H9 (cell line): ENCODE results near the gene EMB. TPM values are rescaled to one million over a fixed set of nuclear protein-coding genes. Genes with fewer than 3 reads are reported as not detected.
"Not testable (repeated sequence)": the region's sequence is repeated elsewhere in the genome, so short reads cannot be mapped to it uniquely, and the experiment has no call there.

Source experiments
- DNase-seq: peaks from one replicate; pipeline ENCODE4 v3.0.0-alpha.2; 2017
- H2AFZ ChIP-seq: one replicate; pipeline ENCODE4 v1.6.1; 2013; ENCODE audit warnings: mild to moderate bottlenecking, low read length, control low read depth, moderate library complexity
- H2AK5ac ChIP-seq: 2 replicates; pipeline ENCODE4 v1.6.1; 2013; ENCODE audit warnings: low read length, control low read depth, mixed read lengths; ENCODE audit not compliant: insufficient read length
- H2BK120ac ChIP-seq: one replicate; pipeline ENCODE4 v1.6.1; 2013; ENCODE audit warnings: low read depth, mild to moderate bottlenecking, low read length, control low read depth, inconsistent platforms; ENCODE audit not compliant: poor library complexity, severe bottlenecking
- H2BK12ac ChIP-seq: 2 replicates; pipeline ENCODE4 v1.6.1; 2013; ENCODE audit warnings: low read length, control low read depth, mixed read lengths, low read depth; ENCODE audit not compliant: insufficient read length
- H2BK15ac ChIP-seq: 2 replicates; pipeline ENCODE4 v1.6.1; 2013; ENCODE audit warnings: low read depth, low read length, control low read depth
- H2BK20ac ChIP-seq: one replicate; pipeline ENCODE4 v1.6.1; 2013; ENCODE audit warnings: low read depth, mild to moderate bottlenecking, low read length, control low read depth, inconsistent platforms; ENCODE audit not compliant: poor library complexity, severe bottlenecking
- H2BK5ac ChIP-seq: 2 replicates; pipeline ENCODE4 v1.6.1; 2013; ENCODE audit warnings: low read length, control low read depth, mixed read lengths; ENCODE audit not compliant: insufficient read length
- H3K14ac ChIP-seq: 2 replicates; pipeline ENCODE4 v1.6.1; 2013; ENCODE audit warnings: low read length, control low read depth; ENCODE audit not compliant: insufficient read depth
- H3K18ac ChIP-seq: 2 replicates; pipeline ENCODE4 v1.6.1; 2013; ENCODE audit warnings: low read depth, mild to moderate bottlenecking, mixed read lengths, low read length, control low read depth; ENCODE audit not compliant: insufficient read length
- H3K23ac ChIP-seq: 2 replicates; pipeline ENCODE4 v1.6.1; 2013; ENCODE audit warnings: low read length, control low read depth, mixed read lengths, low read depth; ENCODE audit not compliant: insufficient read length
- H3K23me2 ChIP-seq: 2 replicates; pipeline ENCODE4 v1.6.1; 2013; ENCODE audit warnings: low read depth, mild to moderate bottlenecking, mixed read lengths, low read length, control low read depth; ENCODE audit not compliant: insufficient read length, poor library complexity, severe bottlenecking
- H3K27ac ChIP-seq: 2 replicates; pipeline ENCODE4 v1.5.1; 2013; ENCODE audit warnings: low read length, control low read depth, mixed read lengths, low read depth; ENCODE audit not compliant: insufficient read length
- H3K27me3 ChIP-seq: 2 replicates; pipeline ENCODE4 v1.6.1; 2013; ENCODE audit warnings: low read length, control low read depth, inconsistent platforms; ENCODE audit not compliant: insufficient read depth
- H3K4ac ChIP-seq: 2 replicates; pipeline ENCODE4 v1.6.1; 2013; ENCODE audit warnings: low read depth, mild to moderate bottlenecking, control low read depth, inconsistent platforms, low read length, moderate library complexity
- H3K4me1 ChIP-seq: 2 replicates; pipeline ENCODE4 v1.6.1; 2013; ENCODE audit warnings: low read length, control low read depth, inconsistent platforms; ENCODE audit not compliant: insufficient read depth
- H3K4me2 ChIP-seq: 2 replicates; pipeline ENCODE4 v1.6.1; 2013; ENCODE audit warnings: low read length, control low read depth, mixed read lengths; ENCODE audit not compliant: insufficient read length, insufficient read depth
- H3K56ac ChIP-seq: 2 replicates; pipeline ENCODE4 v1.6.1; 2013; ENCODE audit warnings: low read depth, mild to moderate bottlenecking, mixed read lengths, low read length, control low read depth; ENCODE audit not compliant: insufficient read length
- H3K79me1 ChIP-seq: 2 replicates; pipeline ENCODE4 v1.6.1; 2013; ENCODE audit warnings: low read depth, mild to moderate bottlenecking, moderate library complexity, low read length, control low read depth, inconsistent platforms; ENCODE audit not compliant: insufficient read depth, poor library complexity, severe bottlenecking
- H3K79me2 ChIP-seq: 2 replicates; pipeline ENCODE4 v1.6.1; 2013; ENCODE audit warnings: low read length, control low read depth, inconsistent platforms; ENCODE audit not compliant: insufficient read depth
- H3K9ac ChIP-seq: 2 replicates; pipeline ENCODE4 v1.6.1; 2013; ENCODE audit warnings: low read length, control low read depth, mixed read lengths; ENCODE audit not compliant: insufficient read length; ENCODE audit errors: extremely low read depth
- H3K9me3 ChIP-seq: one replicate; pipeline ENCODE4 v1.6.1; 2013; ENCODE audit warnings: low read depth, low read length, inconsistent platforms; ENCODE audit not compliant: control insufficient read depth
- H3T11ph ChIP-seq: one replicate; pipeline ENCODE4 v1.6.1; 2013; ENCODE audit warnings: mild to moderate bottlenecking, low read length, control low read depth, inconsistent platforms
- H4K20me1 ChIP-seq: one replicate; pipeline ENCODE4 v1.6.1; 2013; ENCODE audit not compliant: control insufficient read depth, insufficient read length, insufficient read depth
- H4K5ac ChIP-seq: 2 replicates; pipeline ENCODE4 v1.6.1; 2013; ENCODE audit warnings: low read depth, mild to moderate bottlenecking, mixed read lengths, low read length, control low read depth; ENCODE audit not compliant: insufficient read length
- H4K8ac ChIP-seq: replicated peaks from 2 replicates; pipeline ENCODE4 v1.6.1; 2013; ENCODE audit warnings: low read length, control low read depth, mixed read lengths, low read depth; ENCODE audit not compliant: insufficient read length
- H4K91ac ChIP-seq: 2 replicates; pipeline ENCODE4 v1.6.1; 2013; ENCODE audit warnings: low read depth, mild to moderate bottlenecking, moderate library complexity, mixed read lengths, low read length, control low read depth; ENCODE audit not compliant: insufficient read length
- H3K27ac Mint-ChIP-seq, 3 experiments: 2 replicates in 2 of 3; 3 replicates in 1 of 3; pipeline ENCODE4 v1.8.0; 2020 to 2021; ENCODE audit warnings: mixed read lengths in 3 of 3, mild to moderate bottlenecking in 1 of 3, moderate library complexity in 1 of 3
- H3K27me3 Mint-ChIP-seq: 2 replicates; pipeline ENCODE4 v1.8.0; 2021; ENCODE audit warnings: low read depth, mild to moderate bottlenecking, moderate library complexity, mixed read lengths
- H3K36me3 Mint-ChIP-seq, 3 experiments: 2 replicates in 2 of 3; 3 replicates in 1 of 3; pipeline ENCODE4 v1.8.0; 2020 to 2021; ENCODE audit warnings: low read depth in 3 of 3, mixed read lengths in 3 of 3; ENCODE audit not compliant: insufficient read depth in 1 of 3
- H3K4me1 Mint-ChIP-seq, 2 experiments: 2 replicates each; pipeline ENCODE4 v1.8.0; 2020; ENCODE audit warnings: mixed read lengths in 2 of 2
- H3K4me3 Mint-ChIP-seq, 2 experiments: 2 replicates in 1 of 2; 3 replicates in 1 of 2; pipeline ENCODE4 v1.8.0; 2020 to 2021; ENCODE audit warnings: mild to moderate bottlenecking in 2 of 2, mixed read lengths in 2 of 2, moderate library complexity in 1 of 2
- H3K9me3 Mint-ChIP-seq, 2 experiments: 2 replicates in 1 of 2; 3 replicates in 1 of 2; pipeline ENCODE4 v1.8.0; 2020; ENCODE audit warnings: mild to moderate bottlenecking in 2 of 2, mixed read lengths in 2 of 2, moderate library complexity in 1 of 2
- WGBS: extraction: QIAGEN DNeasy Blood & Tissue Kit; methylation state at CpG from one replicate; pipeline ENCODE4 v1.1.7; 2013; ENCODE audit warnings: missing lambda C conversion rate, low lambda C conversion rate, mixed read lengths; ENCODE audit not compliant: insufficient read length; ENCODE audit errors: extremely low coverage; 5-methylcytosine and 5-hydroxymethylcytosine counted together
- total RNA-seq: library from RNA; stranded (reverse); gene quantifications from 2 replicates; pipeline ENCODE4 v1.2.1, GENCODE V29; 2021

The EMB gene
- total RNA-seq, 1 experiment from 2014 or later, result 39.4 TPM

DNA sequence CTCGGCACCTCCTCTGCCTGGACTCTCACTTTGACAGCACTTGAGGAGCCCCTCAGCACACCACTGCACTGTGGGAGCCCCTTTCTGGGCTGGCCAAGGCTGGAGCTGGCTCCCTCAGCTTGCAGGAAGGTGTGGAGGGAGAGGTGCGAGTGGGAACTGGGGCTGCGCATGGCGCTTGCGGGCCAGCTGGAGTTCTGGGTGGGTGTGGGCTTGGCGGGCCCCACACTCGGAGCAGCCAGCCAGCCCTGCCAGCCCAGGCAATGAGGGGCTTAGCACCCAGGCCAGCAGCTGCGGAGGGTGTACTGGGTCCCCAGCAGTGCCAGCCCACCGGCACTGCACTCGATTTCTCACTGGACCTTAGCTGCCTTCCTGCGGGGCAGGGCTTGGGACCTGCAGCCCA, 64.4 kb downstream of the EMB start:
- H2BK120ac ChIP-seq, H3K4me2 ChIP-seq, H3K56ac ChIP-seq, H4K91ac ChIP-seq, H3K27me3 Mint-ChIP-seq, H2AK5ac ChIP-seq, H2BK15ac ChIP-seq, H3K79me1 ChIP-seq, H3K79me2 ChIP-seq, H3K23me2 ChIP-seq, H4K20me1 ChIP-seq, H3K9me3 ChIP-seq, H3T11ph ChIP-seq, H3K27ac ChIP-seq, H3K4me1 Mint-ChIP-seq, H2BK5ac ChIP-seq, H3K27ac Mint-ChIP-seq, H3K23ac ChIP-seq, H3K18ac ChIP-seq, H3K9ac ChIP-seq, H3K4ac ChIP-seq, H2BK20ac ChIP-seq, H4K8ac ChIP-seq, H4K5ac ChIP-seq, H3K4me1 ChIP-seq, H3K27me3 ChIP-seq, H3K14ac ChIP-seq, DNase-seq, H2BK12ac ChIP-seq, H3K4me3 Mint-ChIP-seq, H2AFZ ChIP-seq: not testable (repeated sequence)
- no CpG with 5 or more reads among the region's 11 CpGs for WGBS
- H3K36me3 Mint-ChIP-seq, result peaks cover 18 to 37% (median 20%) of the 10 kb centered on the region in 3 experiments; a peak in 6 of 7 replicates
- H3K9me3 Mint-ChIP-seq, result peaks cover 64 to 75% of the 10 kb centered on the region in 2 experiments

DNA sequence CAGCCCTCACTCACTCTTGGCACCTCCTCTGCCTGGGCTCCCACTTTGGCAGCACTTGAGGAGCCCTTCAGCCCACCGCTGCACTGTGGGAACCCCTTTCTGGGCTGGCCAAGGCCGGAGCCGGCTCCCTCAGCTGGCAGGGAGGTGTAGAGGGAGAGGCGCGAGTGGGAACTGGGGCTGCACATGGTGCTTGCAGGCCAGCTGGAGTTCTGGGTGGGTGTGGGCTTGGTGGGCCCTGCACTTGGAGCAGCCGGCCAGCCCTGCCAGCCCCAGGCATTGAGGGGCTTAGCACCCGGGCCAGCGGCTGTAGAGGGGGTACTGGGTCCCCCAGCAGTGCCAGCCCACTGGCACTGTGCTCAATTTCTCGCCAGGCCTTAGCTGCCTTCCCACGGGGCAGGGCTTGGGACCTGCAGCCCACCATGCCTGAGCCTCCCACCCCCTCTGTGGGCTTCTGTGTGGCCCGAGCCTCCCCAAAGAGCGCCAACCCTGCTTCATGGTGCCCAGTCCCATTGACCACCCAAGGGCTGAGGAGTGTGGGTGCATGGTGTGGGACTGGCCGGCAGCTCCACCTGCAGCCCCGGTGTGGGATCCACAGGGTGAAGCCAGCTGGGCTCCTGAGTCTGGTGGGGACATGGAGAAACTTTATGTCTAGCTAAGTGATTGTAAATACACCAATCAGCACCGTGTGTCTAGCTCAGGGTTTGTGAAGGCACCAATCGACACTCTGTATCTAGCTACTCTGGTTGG, 71.6 kb downstream of the EMB start:
- H4K91ac ChIP-seq, H3K23me2 ChIP-seq, H4K5ac ChIP-seq, H4K20me1 ChIP-seq, H3K4me1 Mint-ChIP-seq, H3K9me3 ChIP-seq, H2BK12ac ChIP-seq, H3K27ac Mint-ChIP-seq, H3K18ac ChIP-seq, H3K27me3 Mint-ChIP-seq, H3K4me3 Mint-ChIP-seq, H3K4ac ChIP-seq, H2BK5ac ChIP-seq, H3K14ac ChIP-seq, H3K27me3 ChIP-seq, H4K8ac ChIP-seq, H2BK20ac ChIP-seq, H2BK120ac ChIP-seq, H2AFZ ChIP-seq, H3K4me2 ChIP-seq, H2BK15ac ChIP-seq, H3K79me2 ChIP-seq, H3K23ac ChIP-seq, H2AK5ac ChIP-seq, H3K56ac ChIP-seq, H3T11ph ChIP-seq, H3K4me1 ChIP-seq, H3K9ac ChIP-seq, DNase-seq, H3K27ac ChIP-seq, H3K79me1 ChIP-seq: not testable (repeated sequence)
- WGBS, result no CpG with 5 or more reads among the region's 16 CpGs
- Mint-ChIP-seq H3K36me3 (peaks cover 28 to 55% (median 33%) of the 10 kb centered on the region in 3 experiments), H3K9me3 (peaks cover 86 to 88% of the 10 kb centered on the region in 2 experiments)
